IPS-18c (cell line): ENCODE results near the gene ZDHHC4.
"Not testable (repeated sequence)": the region's sequence is repeated elsewhere in the genome, so short reads cannot be mapped to it uniquely, and the experiment has no call there.

ENCODE experiments used
- H3K4me3 ChIP-seq: 2 replicates; pipeline ENCODE4 v1.7.0; 2013; ENCODE audit warnings: low read depth, mild to moderate bottlenecking, low read length, moderate library complexity; ENCODE audit not compliant: insufficient read depth
- H3K9me3 ChIP-seq: one replicate; pipeline ENCODE4 v1.6.1; 2013; ENCODE audit warnings: mild to moderate bottlenecking, low read length, moderate library complexity; ENCODE audit not compliant: control insufficient read depth, insufficient read depth

ZDHHC4 gene

GRCh38 chr7:6554848-6555247, 22.4 kb upstream of the ZDHHC4 start:
- Histone ChIP-seq H3K9me3 (no peaks in the 10 kb centered on the region), H3K4me3 (no peak overlapping the region)

DNA sequence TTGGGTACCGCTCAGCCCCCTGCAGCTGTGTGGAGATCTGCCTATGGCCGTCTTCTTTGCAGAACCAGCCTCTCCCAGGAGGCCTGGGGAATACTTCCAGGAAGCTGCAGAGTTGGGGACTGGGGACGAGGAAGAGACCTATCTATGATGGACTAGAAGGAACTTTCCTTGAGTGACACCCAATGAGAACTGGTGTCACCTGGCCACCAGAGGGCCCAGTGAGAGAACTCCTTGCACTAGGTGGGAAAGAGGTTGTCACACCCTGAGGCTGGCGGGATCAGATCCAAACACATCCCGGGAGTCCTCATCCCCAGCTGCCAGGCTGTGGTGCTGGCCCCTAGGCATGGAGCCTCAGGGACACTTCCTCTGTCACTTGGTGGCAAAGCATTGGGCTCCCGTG, 21.1 kb upstream of the ZDHHC4 start:
- H3K9me3 ChIP-seq: no peaks in the 10 kb centered on the region
- no peak overlapping the region for H3K4me3 ChIP-seq

GRCh38 chr7:6558837-6559236, 18.4 kb upstream of the ZDHHC4 start:
- Histone ChIP-seq H3K9me3 (no peaks in the 10 kb centered on the region), H3K4me3 (no peak overlapping the region)

- Histone ChIP-seq H3K4me3 (no peak overlapping the region), H3K9me3 (no peaks in the 10 kb centered on the region)
Measured at GRCh38 chr7:6559896-6560295, 17.4 kb upstream of the ZDHHC4 start.

DNA sequence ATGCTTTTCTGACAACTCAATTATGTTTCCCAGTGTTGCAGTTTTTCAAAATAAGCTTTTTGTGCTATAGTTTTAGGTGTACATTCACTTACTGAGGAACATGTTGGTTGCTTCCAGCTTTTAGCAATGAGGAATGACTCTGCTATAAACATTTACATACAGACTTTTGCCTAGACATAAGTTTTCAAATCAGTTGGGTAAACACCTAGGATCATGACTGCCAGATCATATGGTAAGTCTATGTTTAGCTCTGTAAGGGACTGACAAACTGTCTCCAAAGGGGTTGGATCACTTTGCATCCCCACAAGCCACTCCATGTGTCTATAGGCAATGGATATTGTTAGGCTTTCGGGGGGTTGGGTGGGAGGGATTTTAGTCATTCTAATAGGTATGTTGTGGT, 15.1 kb upstream of the ZDHHC4 start:
- Histone ChIP-seq H3K9me3 (no peaks in the 10 kb centered on the region), H3K4me3 (no peak overlapping the region)

DNA sequence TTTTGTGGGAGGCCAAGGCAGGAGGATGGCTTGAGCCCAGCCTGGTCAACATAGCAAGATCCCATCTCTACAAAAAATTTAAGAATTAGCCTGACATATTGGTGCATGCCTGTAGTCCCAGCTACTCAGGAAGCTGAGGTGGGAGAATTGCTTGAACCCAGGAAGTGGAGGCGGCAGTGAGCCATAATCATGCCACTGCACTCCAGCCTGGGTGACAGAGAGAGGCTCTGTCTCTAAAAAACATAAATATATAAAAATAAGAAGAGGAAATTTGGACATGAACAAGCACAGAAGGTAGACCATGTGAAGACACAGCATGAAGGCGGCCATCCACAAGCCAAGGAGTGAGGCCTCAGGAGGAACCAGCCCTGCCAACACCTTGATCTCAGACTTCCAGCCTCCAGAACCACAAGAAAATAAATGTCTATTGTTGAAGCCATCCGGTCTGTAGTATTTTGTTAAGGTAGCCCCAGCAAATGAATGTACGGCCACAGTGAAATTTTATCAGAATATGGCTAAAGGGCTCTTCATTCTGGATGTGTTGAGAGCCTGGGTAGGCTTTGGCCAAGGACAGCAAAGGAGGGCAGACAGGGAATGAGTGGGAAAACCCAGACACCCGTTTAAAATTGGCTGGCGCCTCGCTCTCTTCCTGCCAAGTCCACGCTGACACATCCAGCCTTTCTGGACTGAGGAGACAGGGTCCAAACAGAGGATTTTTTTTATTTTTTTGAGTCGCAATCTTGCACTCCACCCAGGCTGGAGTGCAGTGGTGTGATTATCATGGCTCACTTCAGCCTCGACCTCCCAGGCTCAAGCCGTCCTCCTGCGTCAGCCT, 13.1 kb upstream of the ZDHHC4 start:
- Histone ChIP-seq H3K9me3 (no peaks in the 10 kb centered on the region), H3K4me3 (no peak overlapping the region)

- Histone ChIP-seq H3K9me3 (no peaks in the 10 kb centered on the region), H3K4me3 (no peak overlapping the region)
Measured at GRCh38 chr7:6565655-6566054, 11.6 kb upstream of the ZDHHC4 start.

GRCh38 chr7:6567886-6568285, 9.4 kb upstream of the ZDHHC4 start:
- Histone ChIP-seq H3K9me3 (peaks cover 2% of the 10 kb centered on the region), H3K4me3 (no peak overlapping the region)

DNA sequence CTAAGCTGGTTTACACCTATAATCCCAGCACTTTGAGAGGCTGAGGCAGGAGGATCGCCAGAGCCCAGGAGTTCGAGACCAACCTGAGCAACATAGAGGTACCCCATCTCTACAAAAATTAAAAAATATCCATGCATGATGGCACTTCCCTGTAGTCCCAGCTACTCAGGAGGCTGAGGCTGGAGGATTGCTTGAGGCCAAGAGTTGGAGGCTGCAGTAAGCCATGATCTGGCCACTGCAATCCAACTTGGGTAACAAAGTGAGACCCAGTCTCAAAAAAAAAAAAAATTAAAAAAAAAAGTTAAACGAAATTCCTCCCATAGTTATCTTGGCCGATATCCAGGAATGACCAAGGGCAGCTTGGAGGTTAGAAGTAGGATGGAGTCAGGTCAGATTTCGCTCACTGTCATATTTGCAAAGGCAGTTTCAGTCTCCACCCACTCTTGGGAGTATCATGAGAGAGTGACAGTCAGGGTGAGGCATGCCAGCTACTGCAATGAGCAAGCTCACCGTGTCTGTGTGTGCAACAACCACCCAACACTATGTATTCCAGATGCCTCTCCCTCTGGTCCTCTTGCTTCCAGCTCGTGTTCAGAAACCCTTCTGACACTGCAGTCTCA, 6.0 kb upstream of the ZDHHC4 start:
- H3K4me3 ChIP-seq: no peak overlapping the region
- peaks cover 2% of the 10 kb centered on the region for H3K9me3 ChIP-seq

- Histone ChIP-seq H3K9me3 (peaks cover 2% of the 10 kb centered on the region), H3K4me3 (no peak overlapping the region)
Measured at GRCh38 chr7:6575281-6576023, 1.8 kb upstream of the ZDHHC4 start.

DNA sequence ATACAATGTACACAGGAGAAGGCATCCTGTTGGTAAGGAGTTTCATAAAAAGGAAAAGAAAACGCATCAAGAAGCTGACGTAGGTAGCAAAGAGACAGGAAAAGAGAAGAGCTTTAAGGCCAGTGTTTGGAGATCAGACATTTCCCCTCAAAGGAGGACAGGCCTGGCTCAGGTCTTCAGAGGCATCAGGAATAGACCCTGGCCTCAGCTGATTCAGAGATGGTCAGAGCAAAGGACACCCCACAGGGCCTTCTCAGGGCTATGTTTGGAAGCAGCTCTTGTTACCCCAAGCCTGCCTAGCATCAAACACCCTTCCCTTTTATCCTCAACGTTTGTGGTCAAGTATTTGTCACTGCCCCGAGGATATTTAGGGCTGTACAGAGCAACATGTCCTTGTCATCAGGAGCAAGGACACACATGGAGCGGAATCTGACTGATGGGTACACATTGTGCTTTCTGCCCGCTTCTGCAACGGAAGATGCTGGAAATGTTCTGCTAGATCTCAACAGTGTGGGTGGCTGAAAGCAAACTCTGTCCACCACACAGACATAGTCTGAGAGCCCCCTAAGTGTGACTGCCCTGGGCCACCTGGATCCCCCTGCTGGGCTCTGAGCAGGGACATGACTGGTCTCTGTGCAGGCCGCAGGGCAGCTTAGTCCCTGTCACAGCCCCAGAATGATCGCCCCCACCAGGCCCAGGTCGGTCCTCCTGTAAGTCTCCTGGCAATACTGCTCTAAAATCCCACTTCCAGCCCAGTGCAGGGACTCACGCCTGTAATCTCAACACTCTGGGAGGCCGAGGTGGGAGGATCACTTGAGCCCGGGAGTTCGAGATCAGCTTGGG, 1.0 kb upstream of the ZDHHC4 start:
- no peak overlapping the region for H3K4me3 ChIP-seq
- H3K9me3 ChIP-seq: peaks cover 2% of the 10 kb centered on the region

- H3K4me3 ChIP-seq: peak overlapping the region; percentile 78
- H3K9me3 ChIP-seq: not testable (repeated sequence)
Measured at GRCh38 chr7:6576867-6577368, 336 bp upstream of the ZDHHC4 start.

DNA sequence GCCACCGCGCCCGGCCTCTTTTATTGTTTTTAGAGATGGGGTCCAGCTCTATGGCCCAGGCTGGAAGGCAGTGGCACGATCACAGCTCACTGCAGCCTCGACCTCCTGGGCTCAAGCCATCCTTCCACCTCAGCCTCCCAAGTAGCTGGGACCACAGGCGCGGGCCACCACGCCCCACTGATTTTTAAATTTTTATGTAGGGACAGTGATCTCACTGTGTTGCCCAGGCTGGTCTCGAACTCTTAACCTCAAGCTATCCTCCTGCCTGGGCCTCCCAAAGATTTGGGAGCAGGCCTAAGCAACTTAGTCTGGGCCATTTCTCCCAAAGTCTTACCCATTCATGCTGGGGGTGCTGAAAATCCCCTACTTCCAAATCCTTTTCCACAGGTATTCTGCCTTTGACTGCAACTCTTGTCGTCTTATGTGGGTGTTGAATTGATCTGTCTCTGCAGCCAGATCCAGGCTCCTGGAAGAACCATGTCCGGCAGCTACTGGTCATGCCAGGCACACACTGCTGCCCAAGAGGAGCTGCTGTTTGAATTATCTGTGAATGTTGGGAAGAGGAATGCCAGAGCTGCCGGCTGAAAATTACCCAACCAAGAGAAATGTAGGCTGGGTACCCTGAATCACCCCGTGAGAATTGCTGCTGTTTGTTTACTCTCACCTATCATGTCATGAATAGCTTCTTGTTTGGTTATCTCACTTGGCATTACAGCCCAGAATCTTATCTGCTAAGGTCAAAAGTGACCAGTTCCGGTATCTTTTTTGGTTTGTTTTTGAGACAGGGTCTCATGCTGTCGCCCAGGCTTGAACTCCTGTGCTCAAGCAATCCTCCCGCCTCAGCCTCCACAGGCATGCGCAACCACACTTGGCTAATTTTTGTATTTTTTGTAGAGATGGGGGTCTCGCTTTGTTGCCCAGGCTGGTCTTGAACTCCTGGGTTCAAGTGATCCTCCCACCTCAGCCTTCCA, 1.1 kb downstream of the ZDHHC4 start:
- Histone ChIP-seq H3K4me3 (no peak overlapping the region; the same call in 1 of the 2 replicates), H3K9me3 (no peaks in the 10 kb centered on the region)

DNA sequence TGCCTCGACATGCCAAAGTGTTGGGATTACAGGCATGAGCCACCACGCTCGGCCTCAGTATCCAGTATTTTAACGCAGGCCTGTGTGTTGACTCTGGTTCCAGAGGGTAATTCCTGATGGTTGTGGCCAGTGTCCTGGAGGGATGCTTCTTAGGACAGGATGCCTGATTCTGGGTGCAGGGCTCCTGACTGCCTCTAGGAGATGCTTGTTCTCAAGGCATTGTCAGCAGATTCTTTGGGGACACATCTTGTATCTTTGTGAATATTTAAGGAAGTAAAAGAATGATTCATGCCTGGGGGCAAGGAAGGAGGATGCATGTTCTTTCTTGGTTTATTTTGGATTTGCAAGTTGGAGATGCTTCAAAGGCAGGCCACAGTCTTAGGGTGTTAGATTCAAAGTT, 2.2 kb downstream of the ZDHHC4 start:
- H3K4me3 ChIP-seq: no peak overlapping the region
- H3K9me3 ChIP-seq: no peaks in the 10 kb centered on the region

DNA sequence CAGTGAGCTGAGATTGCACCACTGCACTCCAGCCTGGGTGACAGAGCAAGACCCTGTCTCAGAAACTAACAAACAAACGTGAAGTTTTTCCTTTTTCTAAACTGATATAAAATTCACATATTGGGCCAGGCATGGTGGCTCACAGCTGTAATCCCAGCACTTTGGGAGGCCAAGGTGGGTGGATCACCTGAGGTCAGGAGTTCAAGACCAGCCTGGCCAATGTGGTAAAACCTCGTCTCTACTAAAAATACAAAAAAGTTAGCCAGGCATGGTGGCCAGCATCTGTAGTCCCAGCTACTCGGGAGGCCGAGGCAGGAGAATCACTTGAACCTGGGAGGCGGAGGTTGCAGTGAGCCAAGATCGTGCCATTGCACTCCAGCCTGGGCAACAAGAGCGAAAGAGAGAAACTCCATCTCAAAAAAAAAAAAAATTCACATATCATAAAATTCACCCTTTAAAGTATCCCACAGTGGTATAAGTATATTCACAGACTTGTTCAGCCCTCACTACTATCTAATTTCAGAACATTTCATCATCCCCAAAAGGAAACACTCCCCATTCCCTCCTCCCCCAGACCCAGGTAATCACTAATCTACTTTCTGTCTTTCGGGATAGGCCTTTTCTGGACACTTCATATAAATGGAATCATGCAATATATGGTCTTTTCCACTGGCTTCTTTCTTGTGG, 8.6 kb downstream of the ZDHHC4 start:
- H3K4me3 ChIP-seq, H3K9me3 ChIP-seq: not testable (repeated sequence)

- Histone ChIP-seq H3K9me3 (no peaks in the 10 kb centered on the region), H3K4me3 (no peak overlapping the region)
Measured at GRCh38 chr7:6588566-6588965, 11.3 kb downstream of the ZDHHC4 start.
